ENCODE measurements around the gene VPS8. TPM values are rescaled to one million over a fixed set of nuclear protein-coding genes. Genes with fewer than 3 reads are reported as not detected.

VPS8 gene
- total and polyA plus RNA-seq, 9 of the 15 experiments (the other 6 are each of a cell fraction or from before 2014, with no cell fraction given): 7.2 to 41.0 (median 28.3) TPM

DNA sequence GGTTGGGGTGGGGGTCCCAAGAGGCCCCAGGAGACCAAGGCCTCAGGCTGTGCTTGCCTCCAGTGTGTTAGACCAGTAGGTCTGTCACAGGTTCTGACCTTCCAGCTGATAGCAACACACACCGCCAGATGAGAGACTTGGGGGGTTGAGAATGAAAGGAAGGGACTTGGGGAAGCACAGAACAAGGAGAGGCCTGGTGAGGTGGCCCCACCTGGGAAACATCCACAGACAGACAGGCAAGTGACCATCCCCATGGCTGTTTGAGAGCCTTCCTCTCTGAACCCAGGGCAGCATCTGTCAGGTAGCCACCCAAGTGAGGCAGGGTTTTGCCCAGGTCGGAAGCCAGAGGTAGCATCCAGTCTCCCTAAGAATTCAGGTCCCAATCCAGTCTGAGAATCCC lies 35.0 kb upstream of the VPS8 start (continued):
- TF ChIP-seq MEIS2 (IDR thresholded peaks at IDR 0.05; ENCODE audit: partially characterized antibody): no peak
- TF ChIP-seq RBM22 (IDR thresholded peaks at IDR 0.05; ENCODE audit: low read depth, low read length, poor library complexity, severe bottlenecking): no peak
- TF ChIP-seq ARID1B (IDR thresholded peaks at IDR 0.05): no peak
- no peak for TF ChIP-seq HDAC8 (tag; IDR thresholded peaks at IDR 0.05)
- TF ChIP-seq ZNF512 (tag; IDR thresholded peaks at IDR 0.05): no peak
- TF ChIP-seq CUX1 (CRISPR knock-in tag; IDR thresholded peaks at IDR 0.05): no peak
- TF ChIP-seq EHMT2 (IDR thresholded peaks at IDR 0.05): no peak
- TF ChIP-seq ZNF644 (tag; IDR thresholded peaks at IDR 0.05; ENCODE audit: low read depth): no peak

Data from K562 (cell line).